SK-N-SH treated with all-trans-retinoic acid at 6 μM for 48 hours (cell line): ENCODE data around the gene TRIM46.

ENCODE experiments used
- ATAC-seq: fragments of 200-7000 bp; cut with Tn5 transposase; 3 replicates; pipeline ENCODE4 v1.9.1; 2020; ENCODE audit warnings: mild to moderate bottlenecking, moderate library complexity
- ARNTL ChIP-seq: fragments of 450-650 bp; formaldehyde crosslinking; IDR thresholded peaks from 2 replicates; pipeline ENCODE4 v1.5.0; 2020; ENCODE audit warnings: low read depth, mild to moderate bottlenecking, moderate library complexity, borderline replicate concordance
- BACH2 ChIP-seq: fragments of 250-450 bp; sonication (Bioruptor Pico); IDR thresholded peaks from 2 replicates; pipeline ENCODE4 v1.9.0; 2021; ENCODE audit warnings: mild to moderate bottlenecking, borderline replicate concordance
- CREB5 ChIP-seq: fragments of 250-450 bp; sonication (Bioruptor Pico); IDR thresholded peaks from 2 replicates; pipeline ENCODE4 v1.5.1; 2020; ENCODE audit warnings: low read depth, mild to moderate bottlenecking, moderate library complexity
- CSDC2 ChIP-seq: fragments of 250-450 bp; sonication (Bioruptor Pico); IDR thresholded peaks from 2 replicates; pipeline ENCODE4 v1.5.0; 2020; ENCODE audit warnings: mild to moderate bottlenecking, moderate library complexity
- CSRNP3 ChIP-seq: fragments of 250-450 bp; sonication (Bioruptor Pico); IDR thresholded peaks from 2 replicates; pipeline ENCODE4 v1.5.1; 2021; ENCODE audit warnings: mild to moderate bottlenecking, moderate library complexity
- ESRRG ChIP-seq: fragments of 250-450 bp; sonication (Bioruptor Pico); IDR thresholded peaks from 2 replicates; pipeline ENCODE4 v1.6.1; 2021; ENCODE audit warnings: mild to moderate bottlenecking
- OSR1 ChIP-seq: fragments of 250-450 bp; sonication (Bioruptor Pico); IDR thresholded peaks from 2 replicates; pipeline ENCODE4 v1.8.0; 2022; ENCODE audit warnings: moderate library complexity, mild to moderate bottlenecking, inconsistent platforms
- PATZ1 ChIP-seq: fragments of 250-450 bp; sonication (Bioruptor Pico); IDR thresholded peaks from 2 replicates; pipeline ENCODE4 v1.8.0; 2020; ENCODE audit warnings: mild to moderate bottlenecking, moderate library complexity, borderline replicate concordance
- POU6F1 ChIP-seq: fragments of 250-450 bp; sonication (Bioruptor Pico); IDR thresholded peaks from 2 replicates; pipeline ENCODE4 v1.8.0; 2021; ENCODE audit warnings: low read depth, mild to moderate bottlenecking, moderate library complexity, borderline replicate concordance
- RARB ChIP-seq: fragments of 250-450 bp; sonication (Bioruptor Pico); IDR thresholded peaks from 2 replicates; pipeline ENCODE4 v1.8.0; 2021; ENCODE audit warnings: mild to moderate bottlenecking, moderate library complexity
- SNAI2 ChIP-seq: fragments of 250-450 bp; sonication (Bioruptor Pico); IDR thresholded peaks from 2 replicates; pipeline ENCODE4 v1.5.0; 2020; ENCODE audit warnings: mild to moderate bottlenecking, moderate library complexity
- TCF4 ChIP-seq: fragments of 250-450 bp; sonication (Bioruptor Pico); IDR thresholded peaks from 2 replicates; pipeline ENCODE4 v1.8.0; 2021; ENCODE audit warnings: mild to moderate bottlenecking, moderate library complexity, borderline replicate concordance
- TOX ChIP-seq: fragments of 250-450 bp; sonication (Bioruptor Pico); IDR thresholded peaks from 2 replicates; pipeline ENCODE4 v1.8.0; 2021; ENCODE audit warnings: mild to moderate bottlenecking, moderate library complexity, borderline replicate concordance
- TSHZ2 ChIP-seq: fragments of 250-450 bp; sonication (Bioruptor Pico); IDR thresholded peaks from 2 replicates; pipeline ENCODE4 v1.5.0; 2020; ENCODE audit warnings: mild to moderate bottlenecking, moderate library complexity
- ZC3H10 ChIP-seq: fragments of 250-450 bp; sonication (Bioruptor Pico); IDR thresholded peaks from 2 replicates; pipeline ENCODE4 v1.5.1; 2021; ENCODE audit warnings: mild to moderate bottlenecking, moderate library complexity
- ZFP3 ChIP-seq: fragments of 250-450 bp; sonication (Bioruptor Pico); IDR thresholded peaks from 2 replicates; pipeline ENCODE4 v1.5.0; 2020; ENCODE audit warnings: mild to moderate bottlenecking, moderate library complexity
- ZFP30 ChIP-seq: fragments of 450-650 bp; formaldehyde crosslinking; IDR thresholded peaks from 2 replicates; pipeline ENCODE4 v1.5.0; 2022; ENCODE audit warnings: mild to moderate bottlenecking, moderate library complexity
- ZNF565 ChIP-seq: fragments of 450-650 bp; formaldehyde crosslinking; conservative IDR thresholded peaks from 2 replicates; pipeline ENCODE4 v1.5.0; 2020; ENCODE audit warnings: low read depth, mild to moderate bottlenecking, moderate library complexity
- ZNF70 ChIP-seq: fragments of 450-650 bp; formaldehyde crosslinking; IDR thresholded peaks from 2 replicates; pipeline ENCODE4 v1.5.0; 2020; ENCODE audit warnings: mild to moderate bottlenecking, moderate library complexity
- ZNF8 ChIP-seq: fragments of 450-650 bp; formaldehyde crosslinking; IDR thresholded peaks from 2 replicates; pipeline ENCODE4 v1.5.0; 2020; ENCODE audit warnings: mild to moderate bottlenecking, moderate library complexity

The TRIM46 gene

GRCh38 chr1:155226188-155226909, 52.7 kb downstream of the TRIM46 start:
- ATAC-seq: peak; percentile 37

GRCh38 chr1:155226910-155227260, 53.2 kb downstream of the TRIM46 start:
- peak; percentile 46 for ATAC-seq
- TF ChIP-seq ZNF565 (CRISPR knock-in tag): no peak
- TF ChIP-seq ARNTL (CRISPR knock-in tag): no peak
- TF ChIP-seq CREB5 (CRISPR knock-in tag): no peak
- TF ChIP-seq ZC3H10 (CRISPR knock-in tag): no peak
- no peak for TF ChIP-seq OSR1 (CRISPR knock-in tag)
- no peak for TF ChIP-seq ESRRG
- no peak for TF ChIP-seq TOX (CRISPR knock-in tag)
- TF ChIP-seq SNAI2 (CRISPR knock-in tag): no peak
- no peak for TF ChIP-seq CSRNP3
- no peak for TF ChIP-seq TCF4
- no peak for TF ChIP-seq POU6F1 (CRISPR knock-in tag)
- no peak for TF ChIP-seq CSDC2 (CRISPR knock-in tag)
- TF ChIP-seq TSHZ2 (CRISPR knock-in tag): no peak
- TF ChIP-seq ZNF70 (CRISPR knock-in tag): no peak
- no peak for TF ChIP-seq ZFP30 (CRISPR knock-in tag)
- no peak for TF ChIP-seq PATZ1 (CRISPR knock-in tag)
- no peak for TF ChIP-seq ZFP3 (CRISPR knock-in tag)
- no peak for TF ChIP-seq BACH2 (CRISPR knock-in tag)
- TF ChIP-seq RARB (CRISPR knock-in tag): no peak

More at GRCh38 chr1:155226188-155226909, 52.7 kb downstream of the TRIM46 start:
- no peak for TF ChIP-seq OSR1 (CRISPR knock-in tag)
- no peak for TF ChIP-seq ZNF8

GRCh38 chr1:155227261-155228095, 53.8 kb downstream of the TRIM46 start:
- TF ChIP-seq OSR1 (CRISPR knock-in tag) (no peak), PATZ1 (CRISPR knock-in tag) (peak; percentile 58)
- ATAC-seq: peak; percentile 94
